ENCODE measurements around the gene SYT8.
A peak's percentile ranks its signal among the peaks of the same experiment; 100 is the strongest.

SYT8 gene

GRCh38 chr11:1835671-1836010 is 851 bp downstream of the SYT8 start:
- Histone ChIP-seq H4K20me1 (ENCODE audit: control insufficient read depth, insufficient read depth, low read depth, low read length) (no peaks in the 10 kb centered on the region), H3K27ac (ENCODE audit: low read depth, low read length) (no peak overlapping the region), H3F3A (ENCODE audit: control insufficient read depth, insufficient read depth) (no peaks in the 10 kb centered on the region), H3K4me3 (ENCODE audit: low read length) (no peak overlapping the region), H3K36me3 (ENCODE audit: control insufficient read depth, low read length) (no peaks in the 10 kb centered on the region), H3K9me2 (replicated peaks; ENCODE audit: control insufficient read depth, low read length) (no peaks in the 10 kb centered on the region), H3K4me2 (ENCODE audit: low read length) (no peak overlapping the region), H3K4me1 (ENCODE audit: control insufficient read depth, low read length) (peaks cover 30% of the 10 kb centered on the region), H3K27me3 (ENCODE audit: control insufficient read depth, low read length) (peaks cover 13% of the 10 kb centered on the region), H3K79me2 (ENCODE audit: control insufficient read depth, low read length) (no peaks in the 10 kb centered on the region), H3K9me3 (ENCODE audit: control insufficient read depth, insufficient read depth, low read length) (no peaks in the 10 kb centered on the region)
- TF ChIP-seq CTCF (IDR thresholded peaks at IDR 0.05; ENCODE audit: low read depth, low read length, poor library complexity, severe bottlenecking), result no peak
- TF ChIP-seq EZH2phosphoT487 (IDR thresholded peaks at IDR 0.05; ENCODE audit: borderline replicate concordance, low read length), result no peak

GRCh38 chr11:1836011-1836945 is 1.5 kb downstream of the SYT8 start:
- H3K4me1 ChIP-seq (ENCODE audit: control insufficient read depth, low read length), result peaks cover 30% of the 10 kb centered on the region
- no peaks in the 10 kb centered on the region for H4K20me1 ChIP-seq (ENCODE audit: control insufficient read depth, insufficient read depth, low read depth, low read length)
- no peak overlapping the region for H3K27ac ChIP-seq (ENCODE audit: low read depth, low read length)
- H3K4me2 ChIP-seq (ENCODE audit: low read length), result no peak overlapping the region
- no peak overlapping the region for H3K4me3 ChIP-seq (ENCODE audit: low read length)
- H3K9me3 ChIP-seq (ENCODE audit: control insufficient read depth, insufficient read depth, low read length), result no peaks in the 10 kb centered on the region
- TF ChIP-seq CTCF (IDR thresholded peaks at IDR 0.05; ENCODE audit: low read depth, low read length, poor library complexity, severe bottlenecking), result no peak
- TF ChIP-seq EZH2phosphoT487 (IDR thresholded peaks at IDR 0.05; ENCODE audit: borderline replicate concordance, low read length), result no peak
- no peaks in the 10 kb centered on the region for H3K79me2 ChIP-seq (ENCODE audit: control insufficient read depth, low read length)
- H3K27me3 ChIP-seq (ENCODE audit: control insufficient read depth, low read length), result peaks cover 11% of the 10 kb centered on the region
- no peaks in the 10 kb centered on the region for H3K36me3 ChIP-seq (ENCODE audit: control insufficient read depth, low read length)
- no peaks in the 10 kb centered on the region for H3F3A ChIP-seq (ENCODE audit: control insufficient read depth, insufficient read depth)
- H3K9me2 ChIP-seq (replicated peaks; ENCODE audit: control insufficient read depth, low read length), result no peaks in the 10 kb centered on the region

- Histone ChIP-seq H3K27me3 (ENCODE audit: control insufficient read depth, low read length) (0 out of 2 replicates have a peak, but pooled peaks cover 3% of the 10 kb centered on the region), H3K36me3 (ENCODE audit: control insufficient read depth, low read length) (no peaks in the 10 kb centered on the region), H4K20me1 (ENCODE audit: control insufficient read depth, insufficient read depth, low read depth, low read length) (no peaks in the 10 kb centered on the region), H3K27ac (ENCODE audit: low read depth, low read length) (no peak overlapping the region), H3F3A (ENCODE audit: control insufficient read depth, insufficient read depth) (no peaks in the 10 kb centered on the region), H3K9me2 (replicated peaks; ENCODE audit: control insufficient read depth, low read length) (no peaks in the 10 kb centered on the region), H3K4me1 (ENCODE audit: control insufficient read depth, low read length) (peaks cover 30% of the 10 kb centered on the region), H3K4me3 (ENCODE audit: low read length) (no peak overlapping the region), H3K79me2 (ENCODE audit: control insufficient read depth, low read length) (no peaks in the 10 kb centered on the region), H3K9me3 (ENCODE audit: control insufficient read depth, insufficient read depth, low read length) (no peaks in the 10 kb centered on the region), H3K4me2 (ENCODE audit: low read length) (peak overlapping the region; percentile 42)
- no peak for TF ChIP-seq EZH2phosphoT487 (IDR thresholded peaks at IDR 0.05; ENCODE audit: borderline replicate concordance, low read length)
- peak; percentile 86 for TF ChIP-seq CTCF (IDR thresholded peaks at IDR 0.05; ENCODE audit: low read depth, low read length, poor library complexity, severe bottlenecking)
Measured at GRCh38 chr11:1837171-1838076, 2.6 kb downstream of the SYT8 start.

Data from DOHH2 (cell line).